A549 treated with Hydrocortisone at 1 μM for 4 hours (cell line): ENCODE measurements around the gene MYBPC3. TPM values are rescaled to one million over a fixed set of nuclear protein-coding genes. Genes with fewer than 3 reads are reported as not detected.

Experiments
- total RNA-seq: library from RNA; stranded (reverse); fragments of 200-300 nt; extraction: Qiagen RNA extraction; gene quantifications from 5 replicates; pipeline ENCODE4 v1.2.3, GENCODE V29; 2022

The MYBPC3 gene
- 0.06 to 0.07 TPM (median 0.06 TPM) in 4 of 5 replicates, not detected in the other for total RNA-seq

GRCh38 chr11:47352556-47352955, at the start of gene MYBPC3:
Gene MYBPC3, minus strand, starts transcription at chr11:47352702. Its CDS starts 55 bp downstream, at chr11:47352647.

GRCh38 chr11:47378010-47378835, 25.7 kb upstream of the MYBPC3 start, which contains the start of gene SPI1:
Gene SPI1, minus strand, starts transcription at chr11:47378547. Its CDS starts 194 bp downstream, at chr11:47378353.

Other genes with a start within 250 kb of the MYBPC3 start
- gene ARFGAP2, start 175.8 kb downstream of the MYBPC3 start, total RNA-seq, result 28.5 to 37.3 TPM (median 28.7 TPM) in 5 replicates
- 22.5 to 27.2 TPM (median 26.3 TPM) in 5 replicates for gene PACSIN3, start 166.3 kb downstream of the MYBPC3 start, total RNA-seq
- gene DDB2, start 137.7 kb downstream of the MYBPC3 start, total RNA-seq, result 72.0 to 89.1 TPM (median 78.8 TPM) in 5 replicates
- 20.3 to 33.0 TPM (median 21.2 TPM) in 5 replicates for gene ACP2, start 103.9 kb downstream of the MYBPC3 start, total RNA-seq
- gene NR1H3, start 94.7 kb downstream of the MYBPC3 start, total RNA-seq, result 6.8 to 11.4 TPM (median 11.3 TPM) in 5 replicates
- gene MADD, start 82.6 kb downstream of the MYBPC3 start, total RNA-seq, result 19.1 to 24.2 TPM (median 19.5 TPM) in 5 replicates
- gene SPI1, start 25.8 kb upstream of the MYBPC3 start, total RNA-seq, result 0.08 to 0.20 TPM (median 0.14 TPM) in 3 of 5 replicates, not detected in the others
- 48.2 to 63.7 TPM (median 53.8 TPM) in 5 replicates for gene SLC39A13, start 55.9 kb upstream of the MYBPC3 start, total RNA-seq
- gene PSMC3, start 73.7 kb upstream of the MYBPC3 start, total RNA-seq, result 185 to 242 TPM (median 190 TPM) in 5 replicates
- gene RAPSN, start 96.4 kb upstream of the MYBPC3 start, total RNA-seq, result 0.09 to 0.24 TPM (median 0.18 TPM) in 4 of 5 replicates, not detected in the other
- gene CELF1, start 200.4 kb upstream of the MYBPC3 start, total RNA-seq, result 46.4 to 55.3 TPM (median 46.8 TPM) in 5 replicates
- gene PTPMT1, start 212.9 kb upstream of the MYBPC3 start, total RNA-seq, result 52.6 to 77.9 TPM (median 76.2 TPM) in 5 replicates
- gene KBTBD4, start 226.3 kb upstream of the MYBPC3 start, total RNA-seq, result 17.8 to 23.1 TPM (median 18.3 TPM) in 5 replicates
- gene NDUFS3, start 226.4 kb upstream of the MYBPC3 start, total RNA-seq, result 104 to 144 TPM (median 131 TPM) in 5 replicates
- not detected in 5 replicates for gene FAM180B, start 234.0 kb upstream of the MYBPC3 start, total RNA-seq
- 0.09 to 0.21 TPM in 2 of 5 replicates, not detected in the others for gene C1QTNF4, start 241.7 kb upstream of the MYBPC3 start, total RNA-seq